ENCODE results near the gene CSGALNACT2. TPM values are rescaled to one million over a fixed set of nuclear protein-coding genes. Genes with fewer than 3 reads are reported as not detected.

Gene CSGALNACT2
- total RNA-seq, 1 experiment from 2014 or later, result 9.2 TPM

GRCh38 chr10:43194859-43195258, 56.6 kb downstream of the CSGALNACT2 start:
- no peak overlapping the region for H3K4me3 ChIP-seq (ENCODE audit: low read length)
- no peaks in the 10 kb centered on the region for H4K20me1 ChIP-seq (ENCODE audit: insufficient read depth, low read depth, low read length)
- H3K4me2 ChIP-seq (ENCODE audit: low read depth, low read length, poor library complexity, severe bottlenecking), result no peak overlapping the region
- no peak for DNase-seq
- no peaks in the 10 kb centered on the region for H3K27me3 ChIP-seq (ENCODE audit: low read length)
- no peaks in the 10 kb centered on the region for H3K9me2 ChIP-seq (replicated peaks; ENCODE audit: insufficient read depth, low read length)
- H3K9ac ChIP-seq (ENCODE audit: low read length), result no peak overlapping the region
- H2AFZ ChIP-seq (ENCODE audit: low read length), result no peak overlapping the region
- no peak overlapping the region for H3K27ac ChIP-seq (ENCODE audit: low read length)
- no peaks in the 10 kb centered on the region for H3K9me3 ChIP-seq (ENCODE audit: low read length)
- no peaks in the 10 kb centered on the region for H3K79me2 ChIP-seq (ENCODE audit: low read length)
- no peaks in the 10 kb centered on the region for H3K4me1 ChIP-seq (ENCODE audit: low read length)
- H3K36me3 ChIP-seq (ENCODE audit: insufficient read depth, low read length), result no peaks in the 10 kb centered on the region

GRCh38 chr10:43195557-43195956, 57.3 kb downstream of the CSGALNACT2 start:
- H3K27me3 ChIP-seq (ENCODE audit: low read length), result no peaks in the 10 kb centered on the region
- no peak for DNase-seq
- no peaks in the 10 kb centered on the region for H4K20me1 ChIP-seq (ENCODE audit: insufficient read depth, low read depth, low read length)
- H3K27ac ChIP-seq (ENCODE audit: low read length), result no peak overlapping the region
- no peak overlapping the region for H2AFZ ChIP-seq (ENCODE audit: low read length)
- H3K9ac ChIP-seq (ENCODE audit: low read length), result no peak overlapping the region
- no peaks in the 10 kb centered on the region for H3K4me1 ChIP-seq (ENCODE audit: low read length)
- H3K36me3 ChIP-seq (ENCODE audit: insufficient read depth, low read length), result no peaks in the 10 kb centered on the region
- H3K4me2 ChIP-seq (ENCODE audit: low read depth, low read length, poor library complexity, severe bottlenecking), result no peak overlapping the region
- no peaks in the 10 kb centered on the region for H3K9me3 ChIP-seq (ENCODE audit: low read length)
- no peak overlapping the region for H3K4me3 ChIP-seq (ENCODE audit: low read length)
- H3K9me2 ChIP-seq (replicated peaks; ENCODE audit: insufficient read depth, low read length), result no peaks in the 10 kb centered on the region
- no peaks in the 10 kb centered on the region for H3K79me2 ChIP-seq (ENCODE audit: low read length)

GRCh38 chr10:43196131-43196980, 58.1 kb downstream of the CSGALNACT2 start:
- no peak for DNase-seq
- H3K4me2 ChIP-seq (ENCODE audit: low read depth, low read length, poor library complexity, severe bottlenecking), result no peak overlapping the region
- H3K4me3 ChIP-seq (ENCODE audit: low read length), result no peak overlapping the region
- H4K20me1 ChIP-seq (ENCODE audit: insufficient read depth, low read depth, low read length), result no peaks in the 10 kb centered on the region
- H3K36me3 ChIP-seq (ENCODE audit: insufficient read depth, low read length), result no peaks in the 10 kb centered on the region
- H3K9me2 ChIP-seq (replicated peaks; ENCODE audit: insufficient read depth, low read length), result no peaks in the 10 kb centered on the region
- no peaks in the 10 kb centered on the region for H3K4me1 ChIP-seq (ENCODE audit: low read length)
- no peaks in the 10 kb centered on the region for H3K27me3 ChIP-seq (ENCODE audit: low read length)
- H3K9ac ChIP-seq (ENCODE audit: low read length), result no peak overlapping the region
- H3K9me3 ChIP-seq (ENCODE audit: low read length), result no peaks in the 10 kb centered on the region
- H3K27ac ChIP-seq (ENCODE audit: low read length), result no peak overlapping the region
- H2AFZ ChIP-seq (ENCODE audit: low read length), result no peak overlapping the region
- H3K79me2 ChIP-seq (ENCODE audit: low read length), result no peaks in the 10 kb centered on the region

GRCh38 chr10:43196981-43197833, 59.0 kb downstream of the CSGALNACT2 start:
- no peaks in the 10 kb centered on the region for H3K79me2 ChIP-seq (ENCODE audit: low read length)
- H3K9me2 ChIP-seq (replicated peaks; ENCODE audit: insufficient read depth, low read length), result no peaks in the 10 kb centered on the region
- no peaks in the 10 kb centered on the region for H3K4me1 ChIP-seq (ENCODE audit: low read length)
- H3K4me3 ChIP-seq (ENCODE audit: low read length), result no peak overlapping the region
- no peaks in the 10 kb centered on the region for H4K20me1 ChIP-seq (ENCODE audit: insufficient read depth, low read depth, low read length)
- no peaks in the 10 kb centered on the region for H3K36me3 ChIP-seq (ENCODE audit: insufficient read depth, low read length)
- H3K4me2 ChIP-seq (ENCODE audit: low read depth, low read length, poor library complexity, severe bottlenecking), result no peak overlapping the region
- DNase-seq, result no peak
- no peaks in the 10 kb centered on the region for H3K9me3 ChIP-seq (ENCODE audit: low read length)
- H2AFZ ChIP-seq (ENCODE audit: low read length), result no peak overlapping the region
- no peak overlapping the region for H3K27ac ChIP-seq (ENCODE audit: low read length)
- H3K27me3 ChIP-seq (ENCODE audit: low read length), result no peaks in the 10 kb centered on the region
- H3K9ac ChIP-seq (ENCODE audit: low read length), result no peak overlapping the region

- DNase-seq, result peak; percentile 73
- Histone ChIP-seq H3K4me2 (ENCODE audit: low read depth, low read length, poor library complexity, severe bottlenecking) (no peak overlapping the region), H3K4me1 (ENCODE audit: low read length) (no peaks in the 10 kb centered on the region), H3K36me3 (ENCODE audit: insufficient read depth, low read length) (no peaks in the 10 kb centered on the region), H3K9me3 (ENCODE audit: low read length) (no peaks in the 10 kb centered on the region), H3K9ac (ENCODE audit: low read length) (no peak overlapping the region), H3K27ac (ENCODE audit: low read length) (no peak overlapping the region), H3K4me3 (ENCODE audit: low read length) (no peak overlapping the region), H2AFZ (ENCODE audit: low read length) (no peak overlapping the region), H3K9me2 (replicated peaks; ENCODE audit: insufficient read depth, low read length) (no peaks in the 10 kb centered on the region), H3K79me2 (ENCODE audit: low read length) (no peaks in the 10 kb centered on the region), H3K27me3 (ENCODE audit: low read length) (no peaks in the 10 kb centered on the region), H4K20me1 (ENCODE audit: insufficient read depth, low read depth, low read length) (no peaks in the 10 kb centered on the region)
These were observed 59.8 kb downstream of the CSGALNACT2 start for GRCh38 chr10:43197834-43198681.

- Histone ChIP-seq H3K36me3 (ENCODE audit: insufficient read depth, low read length) (no peaks in the 10 kb centered on the region), H3K4me2 (ENCODE audit: low read depth, low read length, poor library complexity, severe bottlenecking) (no peak overlapping the region), H3K79me2 (ENCODE audit: low read length) (no peaks in the 10 kb centered on the region), H3K27ac (ENCODE audit: low read length) (no peak overlapping the region), H3K4me1 (ENCODE audit: low read length) (no peaks in the 10 kb centered on the region), H3K9me2 (replicated peaks; ENCODE audit: insufficient read depth, low read length) (no peaks in the 10 kb centered on the region), H3K4me3 (ENCODE audit: low read length) (no peak overlapping the region), H3K9ac (ENCODE audit: low read length) (no peak overlapping the region), H3K9me3 (ENCODE audit: low read length) (no peaks in the 10 kb centered on the region), H4K20me1 (ENCODE audit: insufficient read depth, low read depth, low read length) (no peaks in the 10 kb centered on the region), H3K27me3 (ENCODE audit: low read length) (no peaks in the 10 kb centered on the region), H2AFZ (ENCODE audit: low read length) (no peak overlapping the region)
- DNase-seq, result no peak
These were observed 60.4 kb downstream of the CSGALNACT2 start for GRCh38 chr10:43198682-43199005.

- Histone ChIP-seq H3K36me3 (ENCODE audit: insufficient read depth, low read length) (no peaks in the 10 kb centered on the region), H3K9me3 (ENCODE audit: low read length) (no peaks in the 10 kb centered on the region), H3K4me1 (ENCODE audit: low read length) (no peaks in the 10 kb centered on the region), H2AFZ (ENCODE audit: low read length) (no peak overlapping the region), H3K9me2 (replicated peaks; ENCODE audit: insufficient read depth, low read length) (no peaks in the 10 kb centered on the region), H3K4me2 (ENCODE audit: low read depth, low read length, poor library complexity, severe bottlenecking) (no peak overlapping the region), H3K9ac (ENCODE audit: low read length) (no peak overlapping the region), H3K27me3 (ENCODE audit: low read length) (no peaks in the 10 kb centered on the region), H4K20me1 (ENCODE audit: insufficient read depth, low read depth, low read length) (no peaks in the 10 kb centered on the region), H3K4me3 (ENCODE audit: low read length) (no peak overlapping the region), H3K79me2 (ENCODE audit: low read length) (no peaks in the 10 kb centered on the region), H3K27ac (ENCODE audit: low read length) (no peak overlapping the region)
- DNase-seq, result no peak
These were observed 60.9 kb downstream of the CSGALNACT2 start for GRCh38 chr10:43199088-43199683.

Data from Karpas-422 (cell line).